ENCODE measurements around the gene RBM7.

DNA sequence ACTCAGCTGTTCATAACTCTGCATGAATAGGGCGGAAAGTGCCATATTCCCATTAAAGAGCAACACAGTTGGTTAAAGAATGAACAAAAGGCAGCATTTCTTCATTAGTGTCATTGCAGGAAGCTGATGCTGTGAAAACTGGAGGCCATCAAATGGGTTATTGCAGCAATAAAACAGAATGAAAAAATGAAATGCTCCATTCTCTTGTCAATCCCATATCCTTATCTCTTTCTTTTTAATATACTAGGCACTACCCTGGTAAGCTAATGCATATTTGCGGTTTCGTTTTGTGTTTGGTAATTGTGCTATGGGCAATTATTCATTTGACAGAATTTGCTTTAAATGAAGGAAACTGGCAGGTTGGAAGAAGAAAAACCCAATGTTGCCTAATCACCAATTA, 25.4 kb upstream of the RBM7 start:
- TF ChIP-seq, protein P1, sequence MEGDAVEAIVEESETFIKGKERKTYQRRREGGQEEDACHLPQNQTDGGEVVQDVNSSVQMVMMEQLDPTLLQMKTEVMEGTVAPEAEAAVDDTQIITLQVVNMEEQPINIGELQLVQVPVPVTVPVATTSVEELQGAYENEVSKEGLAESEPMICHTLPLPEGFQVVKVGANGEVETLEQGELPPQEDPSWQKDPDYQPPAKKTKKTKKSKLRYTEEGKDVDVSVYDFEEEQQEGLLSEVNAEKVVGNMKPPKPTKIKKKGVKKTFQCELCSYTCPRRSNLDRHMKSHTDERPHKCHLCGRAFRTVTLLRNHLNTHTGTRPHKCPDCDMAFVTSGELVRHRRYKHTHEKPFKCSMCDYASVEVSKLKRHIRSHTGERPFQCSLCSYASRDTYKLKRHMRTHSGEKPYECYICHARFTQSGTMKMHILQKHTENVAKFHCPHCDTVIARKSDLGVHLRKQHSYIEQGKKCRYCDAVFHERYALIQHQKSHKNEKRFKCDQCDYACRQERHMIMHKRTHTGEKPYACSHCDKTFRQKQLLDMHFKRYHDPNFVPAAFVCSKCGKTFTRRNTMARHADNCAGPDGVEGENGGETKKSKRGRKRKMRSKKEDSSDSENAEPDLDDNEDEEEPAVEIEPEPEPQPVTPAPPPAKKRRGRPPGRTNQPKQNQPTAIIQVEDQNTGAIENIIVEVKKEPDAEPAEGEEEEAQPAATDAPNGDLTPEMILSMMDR (IDR thresholded peaks at IDR 0.05 in 2 of 3, conservative IDR thresholded peaks at IDR 0.05 in 1 of 3; ENCODE audit: borderline replicate concordance in 1 of 3, insufficient read depth in 1 of 3, low read depth in 2 of 3, low read length in 2 of 3), result no peak
- no peak for TF ChIP-seq YY1 (IDR thresholded peaks at IDR 0.05; ENCODE audit: extremely low read depth, insufficient replicate concordance, low read depth, low read length)
- TF ChIP-seq POLR2A (IDR thresholded peaks at IDR 0.05; ENCODE audit: borderline replicate concordance, extremely low read depth, insufficient read depth, insufficient read length), result no peak
- TF ChIP-seq, protein P2, sequence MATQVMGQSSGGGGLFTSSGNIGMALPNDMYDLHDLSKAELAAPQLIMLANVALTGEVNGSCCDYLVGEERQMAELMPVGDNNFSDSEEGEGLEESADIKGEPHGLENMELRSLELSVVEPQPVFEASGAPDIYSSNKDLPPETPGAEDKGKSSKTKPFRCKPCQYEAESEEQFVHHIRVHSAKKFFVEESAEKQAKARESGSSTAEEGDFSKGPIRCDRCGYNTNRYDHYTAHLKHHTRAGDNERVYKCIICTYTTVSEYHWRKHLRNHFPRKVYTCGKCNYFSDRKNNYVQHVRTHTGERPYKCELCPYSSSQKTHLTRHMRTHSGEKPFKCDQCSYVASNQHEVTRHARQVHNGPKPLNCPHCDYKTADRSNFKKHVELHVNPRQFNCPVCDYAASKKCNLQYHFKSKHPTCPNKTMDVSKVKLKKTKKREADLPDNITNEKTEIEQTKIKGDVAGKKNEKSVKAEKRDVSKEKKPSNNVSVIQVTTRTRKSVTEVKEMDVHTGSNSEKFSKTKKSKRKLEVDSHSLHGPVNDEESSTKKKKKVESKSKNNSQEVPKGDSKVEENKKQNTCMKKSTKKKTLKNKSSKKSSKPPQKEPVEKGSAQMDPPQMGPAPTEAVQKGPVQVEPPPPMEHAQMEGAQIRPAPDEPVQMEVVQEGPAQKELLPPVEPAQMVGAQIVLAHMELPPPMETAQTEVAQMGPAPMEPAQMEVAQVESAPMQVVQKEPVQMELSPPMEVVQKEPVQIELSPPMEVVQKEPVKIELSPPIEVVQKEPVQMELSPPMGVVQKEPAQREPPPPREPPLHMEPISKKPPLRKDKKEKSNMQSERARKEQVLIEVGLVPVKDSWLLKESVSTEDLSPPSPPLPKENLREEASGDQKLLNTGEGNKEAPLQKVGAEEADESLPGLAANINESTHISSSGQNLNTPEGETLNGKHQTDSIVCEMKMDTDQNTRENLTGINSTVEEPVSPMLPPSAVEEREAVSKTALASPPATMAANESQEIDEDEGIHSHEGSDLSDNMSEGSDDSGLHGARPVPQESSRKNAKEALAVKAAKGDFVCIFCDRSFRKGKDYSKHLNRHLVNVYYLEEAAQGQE (IDR thresholded peaks at IDR 0.05; ENCODE audit: low read depth), result no peak
- no peak for TF ChIP-seq EZH2 (IDR thresholded peaks at IDR 0.05)
- TF ChIP-seq CEBPB (IDR thresholded peaks at IDR 0.05; ENCODE audit: low read depth), result no peak
- no peak for TF ChIP-seq EZH2phosphoT487 (IDR thresholded peaks at IDR 0.05; ENCODE audit: borderline replicate concordance)

All from HCT116 (cell line).